HCEC 1CT (cell line): ENCODE data around the gene DACT2.
"Not testable (repeated sequence)": the region's sequence is repeated elsewhere in the genome, so short reads cannot be mapped to it uniquely, and the experiment has no call there.

ENCODE experiments used
- DNase-seq: peaks from one replicate; pipeline ENCODE4 v3.0.0-alpha.2; 2017

DACT2 gene

DNA sequence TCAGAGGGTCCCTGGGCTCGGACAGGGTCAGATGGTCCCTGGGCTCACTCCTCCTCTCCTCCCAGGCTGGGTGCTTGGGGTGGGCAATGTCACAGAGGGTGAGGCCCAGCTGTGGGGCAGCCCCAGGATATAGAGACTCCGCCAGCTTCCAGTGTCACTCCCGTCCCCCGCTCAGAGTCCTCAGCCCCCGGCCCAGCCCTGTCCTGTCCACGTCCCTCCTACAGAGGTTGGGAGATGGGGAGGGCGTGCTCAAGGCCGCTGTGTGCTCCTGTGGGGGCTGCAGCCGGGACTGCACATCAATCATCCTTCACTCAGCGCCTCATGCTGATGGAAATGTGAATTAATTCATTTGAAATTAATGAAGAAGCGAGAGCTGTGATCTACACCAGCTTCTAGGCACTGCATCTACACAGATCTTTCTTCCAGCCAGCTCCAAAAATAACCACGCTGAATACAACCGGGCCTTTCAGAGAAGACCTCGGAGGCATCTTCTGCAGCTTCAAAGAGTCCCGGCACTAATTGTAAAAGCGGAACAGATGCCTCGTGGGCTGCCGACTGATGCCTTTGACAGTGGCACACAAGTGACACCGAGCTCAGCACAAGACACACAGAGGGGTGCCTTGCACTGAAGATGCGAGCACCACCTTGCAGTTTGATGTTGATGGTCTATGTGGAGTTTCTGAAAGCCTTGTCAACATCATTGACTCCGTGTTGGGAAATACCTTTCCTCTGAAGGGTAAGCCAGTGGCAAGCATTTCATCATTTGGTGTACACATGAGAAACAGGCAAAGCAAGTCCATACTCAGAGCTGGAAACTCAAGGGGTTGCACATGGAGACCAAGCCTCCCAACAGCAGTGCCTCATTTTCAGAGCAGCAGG, 39.3 kb downstream of the DACT2 start:
- DNase-seq, result no peak

DNA sequence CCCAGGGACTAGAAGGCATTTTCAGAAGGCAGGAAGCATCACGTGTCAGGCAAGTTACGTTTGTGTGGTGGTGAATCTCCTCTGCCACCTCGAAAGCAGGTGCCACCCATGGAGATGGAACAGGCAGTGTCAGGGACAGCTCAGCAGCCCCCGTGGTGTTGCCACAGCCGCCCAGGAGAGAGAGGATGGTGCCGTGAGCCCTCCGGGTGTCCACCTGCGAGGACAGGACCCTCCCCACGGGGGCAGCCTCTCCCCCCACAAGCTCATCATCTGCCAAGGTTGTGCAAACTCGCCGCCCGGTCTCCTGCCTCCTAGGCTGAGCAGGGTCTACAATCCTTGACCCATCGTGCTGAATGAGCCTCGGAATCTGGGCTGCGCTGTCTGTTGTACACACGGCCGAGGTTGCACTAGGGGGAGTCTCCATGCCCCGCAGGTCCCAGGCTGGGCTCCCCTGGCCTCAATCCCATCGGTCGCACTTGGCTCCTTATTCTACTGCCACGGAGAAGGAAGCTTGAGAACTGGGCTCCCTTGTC, 40.1 kb downstream of the DACT2 start:
- DNase-seq, result no peak

DNA sequence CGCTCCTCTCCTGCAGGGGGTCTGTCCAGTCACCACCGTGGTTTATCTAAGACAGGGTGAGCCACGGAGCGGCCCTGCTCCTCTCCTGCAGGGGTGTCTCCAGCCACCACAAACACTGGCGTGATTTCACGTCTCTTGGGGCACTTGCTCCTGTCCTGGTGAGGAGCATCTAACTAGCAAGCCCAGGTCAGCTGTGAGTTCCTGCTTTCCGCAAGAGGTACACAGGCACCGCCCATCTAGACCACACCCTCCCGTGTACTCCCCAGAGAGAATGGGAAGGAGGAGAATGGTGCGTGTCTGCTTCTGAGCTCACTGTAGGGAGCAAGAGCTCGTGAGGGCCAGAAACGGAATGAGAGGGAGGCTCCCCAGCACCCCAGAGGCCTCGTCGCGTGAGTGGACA, 40.7 kb downstream of the DACT2 start:
- no peak for DNase-seq

DNA sequence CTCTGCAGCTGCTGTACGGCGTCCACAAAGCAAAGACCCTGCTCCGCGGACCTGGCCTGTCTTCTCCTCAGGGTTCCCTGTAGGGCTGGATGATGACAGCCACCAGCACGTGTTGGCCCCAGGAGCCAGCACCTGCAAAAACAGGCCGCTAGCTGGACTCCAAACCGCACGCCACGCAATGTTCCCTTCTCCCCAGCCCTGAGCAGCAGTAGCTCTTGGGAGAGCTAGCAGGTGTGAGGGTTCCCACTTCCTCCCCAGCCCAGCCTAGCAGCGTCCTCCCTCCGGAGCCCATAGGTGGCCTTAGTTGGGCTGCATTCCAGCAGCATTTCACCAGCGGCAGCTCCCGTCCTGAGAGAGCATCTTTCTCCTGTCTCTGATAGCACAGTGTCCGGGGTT, 42.3 kb downstream of the DACT2 start:
- no peak for DNase-seq

DNA sequence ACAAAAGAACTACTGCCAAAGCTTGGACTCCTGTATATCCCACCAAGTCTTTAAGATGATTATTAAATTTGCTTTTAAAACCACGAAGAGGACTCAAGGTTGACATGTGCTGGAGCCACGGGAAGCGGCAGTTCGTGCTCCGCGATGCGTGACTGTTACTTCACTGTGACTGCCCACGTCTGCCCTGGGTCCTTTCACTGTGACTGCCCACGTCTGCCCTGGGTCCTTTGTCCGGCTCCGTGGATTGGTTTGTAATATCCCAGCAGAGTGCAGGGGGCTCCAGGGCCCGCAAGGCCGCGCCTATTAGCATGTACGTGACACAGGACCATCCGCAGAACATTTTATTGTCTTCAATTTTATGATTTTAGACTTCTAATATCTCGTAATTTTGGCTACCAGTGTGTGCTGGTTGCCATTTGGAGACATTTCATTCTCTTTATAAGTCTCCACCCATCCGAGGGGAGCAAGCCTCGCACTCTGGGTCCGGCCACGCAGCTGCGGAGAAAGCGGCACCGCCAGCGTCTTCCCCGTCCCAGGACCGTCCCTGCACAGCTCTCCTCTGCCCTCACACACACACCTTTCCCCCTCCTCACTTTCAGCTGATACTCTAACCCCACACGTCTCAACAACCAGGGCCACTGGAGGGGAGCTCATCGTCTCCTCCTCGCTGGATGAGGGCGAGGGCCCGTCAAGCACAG, 42.9 kb downstream of the DACT2 start:
- DNase-seq, result no peak

DNA sequence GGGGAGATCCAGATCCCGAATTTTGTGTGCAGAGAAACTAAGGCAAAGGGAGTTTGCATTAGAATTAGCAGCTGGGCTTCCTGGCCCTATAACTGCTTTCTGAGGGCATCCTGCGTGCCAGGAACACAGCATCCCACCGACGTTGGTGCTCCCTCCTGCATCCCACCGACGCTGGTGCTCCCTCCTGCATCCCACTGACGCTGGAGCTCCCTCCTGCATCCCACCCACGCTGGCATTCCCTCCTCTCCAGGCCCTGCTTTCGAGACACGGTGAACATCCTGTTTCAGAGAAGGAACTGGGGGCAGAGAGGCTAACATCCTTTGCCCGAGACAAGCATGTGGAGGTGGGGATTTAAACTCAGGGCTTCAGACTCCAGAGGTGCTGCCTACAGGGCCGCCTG, 44.4 kb downstream of the DACT2 start:
- DNase-seq, result no peak

DNA sequence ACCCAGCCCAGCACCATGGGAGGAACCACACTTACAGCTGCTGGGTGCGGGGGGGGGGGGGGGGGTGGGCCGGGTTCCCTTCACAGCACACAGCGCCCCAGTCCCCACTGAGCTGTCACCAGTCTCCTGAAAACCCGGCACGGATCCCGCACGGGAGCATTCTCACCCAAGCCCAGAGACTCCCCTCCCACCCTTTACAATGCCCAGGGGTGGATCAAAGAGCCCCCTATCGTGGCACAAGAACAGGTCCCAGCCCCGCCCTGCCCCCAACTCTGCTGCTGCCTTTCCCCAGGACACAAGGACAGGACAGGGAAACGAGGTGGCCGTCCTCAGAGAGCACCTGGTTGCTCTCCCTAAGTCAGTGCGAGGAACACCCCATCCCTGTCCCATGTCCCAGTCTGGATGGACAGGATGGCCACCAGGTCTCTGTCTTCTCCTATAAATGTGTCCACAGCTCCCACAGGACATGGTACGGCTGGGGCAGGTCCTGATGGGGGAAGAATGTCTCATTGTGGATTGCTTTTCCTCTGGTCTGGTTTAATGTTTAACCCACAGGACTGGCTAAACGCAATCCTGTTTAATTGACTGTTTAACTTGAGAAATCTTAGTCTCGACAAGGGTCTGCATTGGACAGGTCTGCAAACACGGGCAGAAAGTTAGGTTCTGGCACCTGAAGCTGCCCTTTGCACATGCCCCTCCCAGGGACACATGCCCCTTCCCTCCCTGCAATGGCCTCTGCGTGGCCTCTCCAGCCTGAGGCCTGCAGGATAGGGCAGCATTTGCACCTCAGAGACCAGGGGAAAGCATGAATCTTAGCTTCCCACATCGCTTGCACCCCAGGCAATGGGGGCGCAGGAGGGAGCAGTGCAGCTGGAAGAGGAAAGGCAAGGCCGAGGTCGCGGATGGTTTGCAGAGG, 45.3 kb downstream of the DACT2 start:
- DNase-seq, result no peak

DNA sequence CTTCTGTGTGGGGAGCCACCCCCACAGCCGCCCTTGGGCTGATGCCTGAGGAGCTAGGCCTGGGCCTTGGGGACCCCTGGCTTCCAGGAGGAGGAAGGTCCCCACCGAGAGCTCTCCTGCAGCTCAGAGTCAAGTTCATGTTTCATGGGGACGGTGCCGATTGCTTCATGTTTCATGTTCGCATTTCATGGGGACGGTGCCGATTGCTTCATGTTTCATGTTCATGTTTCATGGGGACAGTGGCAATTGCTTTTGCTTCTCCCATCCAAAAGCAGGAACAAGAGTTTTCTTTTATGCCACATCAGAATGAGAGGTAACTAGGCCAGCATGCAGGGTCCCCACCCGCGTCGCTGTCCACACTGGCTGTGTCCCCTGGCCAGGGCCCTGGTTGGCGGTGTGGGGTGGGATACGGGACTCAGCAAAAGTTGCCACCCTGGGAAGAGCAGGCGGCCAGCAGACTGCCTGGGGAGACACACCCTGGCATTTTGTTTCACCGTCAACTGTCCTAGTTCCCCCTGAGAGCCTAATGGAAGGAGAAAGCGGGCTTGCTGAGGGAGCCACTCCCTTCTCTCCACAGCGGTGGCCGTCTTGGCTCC, 46.0 kb downstream of the DACT2 start:
- DNase-seq, result no peak

DNA sequence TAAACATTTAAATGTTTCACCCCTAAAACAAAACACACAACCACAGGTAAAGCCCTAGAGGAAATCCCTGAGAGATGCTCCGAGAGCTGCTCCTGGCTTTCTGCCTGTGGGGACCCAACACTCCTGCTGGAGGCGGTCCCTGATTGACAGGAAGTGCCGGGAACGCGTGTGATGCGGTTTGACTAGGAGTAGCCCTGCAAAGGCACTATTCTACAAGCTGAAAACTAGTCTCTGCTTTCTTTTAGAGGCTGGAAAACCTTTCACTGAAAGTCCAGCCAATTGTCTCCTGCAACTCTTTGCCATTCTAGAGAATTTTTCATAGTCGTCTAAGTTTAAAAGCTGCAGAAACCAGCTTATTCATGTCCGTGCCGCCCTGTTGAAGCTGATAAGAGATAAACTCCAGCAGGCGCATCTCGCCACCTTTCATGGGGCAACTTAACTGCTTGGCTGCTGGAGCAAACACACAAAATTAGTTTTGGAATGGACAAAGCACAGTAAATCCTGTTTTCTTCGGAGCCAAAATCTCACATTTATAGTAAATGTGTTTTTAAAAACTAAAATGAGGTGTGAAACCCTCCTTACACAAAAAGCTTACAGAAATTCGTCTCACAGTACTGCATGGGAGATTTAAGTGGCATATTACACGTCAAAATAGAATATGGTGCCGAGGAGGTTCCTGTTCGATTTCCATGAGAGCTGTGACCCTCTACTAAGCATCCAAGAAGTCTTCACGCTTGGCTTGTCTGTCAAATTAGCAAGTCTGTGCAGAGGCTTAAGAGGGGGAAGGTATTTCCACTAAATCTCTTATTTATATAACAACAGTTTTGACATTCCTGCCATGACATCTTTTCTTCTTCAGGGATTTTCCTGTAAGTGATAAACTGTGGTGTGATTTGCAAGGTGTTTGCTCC, 46.9 kb downstream of the DACT2 start:
- no peak for DNase-seq

DNA sequence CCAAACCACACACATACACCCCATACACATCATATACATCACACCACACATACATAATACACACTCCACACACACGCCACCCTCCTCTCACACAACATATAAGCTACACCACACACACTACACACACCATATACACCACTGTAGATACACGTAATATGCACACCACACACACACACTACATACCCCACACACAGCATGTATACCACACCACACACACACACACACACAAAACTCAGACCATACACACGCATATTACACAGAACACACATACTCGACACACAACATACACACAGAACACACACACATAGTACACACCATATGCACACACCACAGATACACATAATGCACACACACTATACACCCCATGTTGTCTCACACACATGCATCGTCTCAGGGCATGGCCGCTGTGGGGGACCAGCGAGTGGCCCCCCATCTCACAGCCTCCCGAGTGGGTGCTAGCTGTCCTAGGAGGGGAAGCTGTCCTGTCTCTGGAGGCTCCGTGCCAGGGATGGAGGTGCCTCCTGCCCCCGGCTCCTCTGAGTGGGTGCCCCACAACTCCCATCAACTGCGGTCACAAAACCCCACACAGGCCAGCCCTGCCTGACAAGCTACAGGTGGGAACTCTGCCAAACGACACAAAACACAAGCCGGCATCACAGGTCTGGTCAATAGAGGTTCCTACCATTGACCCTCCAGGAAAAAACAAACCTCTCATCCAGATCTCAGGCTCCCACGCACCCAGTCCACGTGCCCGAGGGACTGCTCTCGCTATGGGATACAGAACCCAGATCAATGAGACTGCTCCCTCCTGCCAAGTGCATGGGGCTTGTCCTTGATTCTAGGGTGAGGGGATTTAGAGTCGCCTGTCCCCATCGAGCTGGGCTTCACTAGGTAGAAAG, 49.1 kb downstream of the DACT2 start:
- DNase-seq, result no peak

DNA sequence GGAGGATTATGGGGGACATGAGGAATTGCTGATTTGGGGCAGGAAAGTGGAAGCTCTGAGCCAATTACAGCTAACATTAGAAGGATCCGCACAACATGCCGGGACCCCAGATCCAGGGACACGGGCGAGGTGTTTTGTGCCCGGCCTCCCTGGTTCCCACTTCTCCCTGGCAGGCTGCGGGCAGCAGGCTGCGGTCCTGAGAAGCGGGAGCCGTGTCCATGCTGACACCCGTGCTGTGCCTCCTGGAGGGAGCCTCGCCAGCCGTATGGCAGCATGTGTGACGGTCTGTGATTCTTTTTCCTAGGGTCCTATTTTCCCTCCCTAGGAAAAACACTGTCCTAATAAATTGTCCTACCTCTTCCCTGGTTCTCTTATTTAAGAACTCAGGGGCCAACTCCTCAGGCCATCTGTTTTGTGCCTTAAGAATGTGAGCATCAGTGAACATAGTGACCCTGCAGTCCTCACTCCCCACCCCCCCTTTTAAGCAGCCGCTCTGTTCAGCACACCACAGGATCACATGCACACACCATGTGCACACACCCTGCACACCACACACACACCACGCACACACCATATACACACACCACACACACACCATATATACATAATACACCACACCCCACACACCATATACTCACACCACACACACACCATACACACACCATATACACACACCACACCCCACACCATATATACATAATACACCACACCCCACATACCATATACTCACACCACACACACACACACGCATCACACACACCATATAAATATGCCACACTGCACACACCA, 49.9 kb downstream of the DACT2 start:
- DNase-seq, result no peak

DNA sequence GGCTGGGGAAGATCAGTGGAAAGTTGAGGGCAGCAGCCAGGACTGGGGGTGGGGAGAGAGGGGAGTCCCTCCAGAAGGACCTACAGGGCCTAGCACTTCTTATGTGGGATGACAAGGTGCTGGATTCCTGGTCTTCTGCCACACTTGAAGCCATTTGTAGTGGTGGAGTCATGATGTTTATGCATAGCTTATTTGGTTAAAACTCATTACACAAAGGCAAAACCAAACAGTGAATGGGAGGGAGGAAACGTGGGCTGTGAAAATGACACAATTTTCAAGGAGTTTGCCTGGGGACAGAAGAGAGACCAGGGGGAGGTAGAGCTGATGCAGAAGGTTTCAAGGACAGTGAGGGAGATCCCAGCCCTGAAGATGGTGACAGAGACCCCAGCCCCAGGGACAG, 50.8 kb downstream of the DACT2 start:
- no peak for DNase-seq

DNA sequence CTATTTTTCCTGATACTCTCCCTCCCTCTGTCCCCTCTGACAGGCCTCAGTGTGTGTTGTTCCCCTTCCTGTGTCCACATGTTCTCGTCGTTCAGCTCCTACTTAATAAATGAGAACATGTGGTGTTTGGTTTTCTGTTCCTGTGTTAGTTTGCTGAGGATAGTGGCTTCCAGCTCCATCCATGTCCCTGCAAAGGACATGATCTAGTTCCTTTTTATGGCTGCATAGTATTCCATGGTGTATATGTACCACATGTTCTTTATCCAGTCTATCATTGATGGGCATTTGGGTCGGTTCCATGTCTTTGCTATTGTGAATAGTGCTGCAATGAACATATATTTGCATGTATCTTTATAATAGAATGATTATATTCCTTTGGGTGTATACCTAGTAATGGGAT, 51.8 kb downstream of the DACT2 start:
- not testable (repeated sequence) for DNase-seq

DNA sequence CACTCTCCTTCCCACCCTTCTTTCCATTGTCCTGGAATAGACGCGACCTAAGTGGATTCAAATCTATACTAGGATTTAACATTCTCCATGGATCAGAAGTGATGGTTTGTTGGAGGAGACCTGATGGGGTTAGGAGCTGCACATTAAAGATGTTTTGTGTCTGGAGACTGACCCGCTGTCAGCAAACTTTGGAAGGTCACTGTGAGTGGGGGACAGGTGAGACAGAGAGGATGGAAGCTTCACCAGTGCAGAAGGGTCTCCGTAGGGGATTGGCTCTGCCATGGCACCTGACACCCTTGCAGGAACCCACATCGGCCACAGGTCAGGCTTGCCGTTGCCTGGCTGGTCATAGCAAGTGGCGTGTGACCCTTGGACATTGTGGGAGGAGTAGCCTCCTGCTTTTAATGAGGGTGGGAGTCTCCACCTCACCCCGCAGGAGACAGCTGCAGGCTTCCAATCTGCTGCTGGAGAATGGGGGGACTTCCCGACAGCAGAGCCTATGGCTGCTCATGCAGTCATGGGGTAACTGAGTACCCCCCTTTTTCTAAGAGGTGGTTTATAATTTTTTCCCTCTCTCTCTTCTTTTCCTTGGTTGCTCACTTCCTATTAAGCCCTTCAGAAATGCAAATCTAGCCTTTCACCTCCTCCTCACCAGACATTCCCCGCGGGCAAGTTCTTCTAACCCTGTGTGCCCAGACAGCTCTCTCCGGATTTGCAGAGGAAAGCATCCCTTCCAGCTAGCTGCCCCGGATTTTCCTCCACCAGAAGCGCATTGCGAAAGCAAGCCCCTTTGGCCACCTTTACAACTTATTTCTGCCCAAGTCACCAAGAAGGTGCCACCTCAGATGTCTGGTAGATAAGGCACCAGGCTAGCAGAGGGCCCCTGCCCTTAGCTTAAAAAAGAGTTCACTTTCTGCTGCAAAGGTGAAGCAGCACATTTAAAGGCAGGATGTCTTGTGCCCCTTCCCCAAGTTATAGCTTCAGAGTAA, 53.5 kb downstream of the DACT2 start:
- no peak for DNase-seq

DNA sequence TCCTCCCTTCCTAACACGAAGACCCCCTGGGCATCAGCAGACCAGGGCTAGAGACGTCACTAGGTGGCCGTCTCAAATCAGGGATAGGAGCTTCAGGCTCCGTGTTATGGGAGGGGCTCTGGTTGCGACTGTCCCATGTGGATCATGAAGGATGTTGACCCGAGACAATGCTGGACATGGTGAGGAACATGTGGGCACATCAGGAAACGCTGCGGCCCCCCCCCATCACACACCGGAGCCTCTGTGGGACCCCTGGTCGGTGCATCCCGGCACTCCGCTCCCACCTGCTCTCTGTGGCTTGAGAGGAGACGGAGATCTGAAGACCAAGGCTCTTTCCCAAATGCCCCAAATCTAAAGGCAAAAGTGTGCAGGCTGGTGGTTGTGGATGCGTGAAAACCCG, 54.2 kb downstream of the DACT2 start:
- DNase-seq, result no peak

DNA sequence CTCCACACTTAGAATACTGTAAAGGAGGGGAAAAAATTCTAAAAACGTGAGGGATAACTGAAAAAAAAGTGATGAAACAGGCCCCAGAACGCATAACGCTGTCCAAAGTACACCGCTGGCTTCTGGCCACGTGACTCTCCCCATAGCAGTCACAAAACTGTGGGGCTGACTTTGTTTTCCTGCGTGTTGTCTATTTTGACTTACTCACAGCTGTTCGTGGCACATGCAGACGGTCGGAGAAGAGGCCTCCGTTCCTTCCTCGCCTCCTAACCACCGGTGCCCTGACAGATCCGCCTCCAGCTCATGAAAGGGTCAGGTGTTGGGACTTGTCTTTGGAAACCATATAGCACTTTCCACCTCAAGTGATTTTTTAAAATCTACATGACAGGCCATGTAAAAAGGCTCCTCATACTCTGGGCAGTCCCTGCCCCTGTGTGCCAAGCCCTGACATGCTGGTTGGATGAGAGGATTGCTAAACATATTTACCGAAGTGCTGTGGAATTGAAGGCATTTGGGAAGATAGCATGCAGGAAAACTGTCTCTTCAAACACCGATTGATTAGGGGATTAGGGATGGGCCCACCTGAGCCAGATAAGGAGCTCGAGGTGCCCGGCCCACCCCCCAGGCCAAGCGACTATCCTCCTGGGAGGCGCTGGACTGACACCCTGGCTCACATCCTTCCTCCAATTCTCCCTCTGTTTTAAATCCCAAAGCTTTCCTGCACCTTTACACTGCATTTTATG, 54.8 kb downstream of the DACT2 start:
- DNase-seq, result no peak

DNA sequence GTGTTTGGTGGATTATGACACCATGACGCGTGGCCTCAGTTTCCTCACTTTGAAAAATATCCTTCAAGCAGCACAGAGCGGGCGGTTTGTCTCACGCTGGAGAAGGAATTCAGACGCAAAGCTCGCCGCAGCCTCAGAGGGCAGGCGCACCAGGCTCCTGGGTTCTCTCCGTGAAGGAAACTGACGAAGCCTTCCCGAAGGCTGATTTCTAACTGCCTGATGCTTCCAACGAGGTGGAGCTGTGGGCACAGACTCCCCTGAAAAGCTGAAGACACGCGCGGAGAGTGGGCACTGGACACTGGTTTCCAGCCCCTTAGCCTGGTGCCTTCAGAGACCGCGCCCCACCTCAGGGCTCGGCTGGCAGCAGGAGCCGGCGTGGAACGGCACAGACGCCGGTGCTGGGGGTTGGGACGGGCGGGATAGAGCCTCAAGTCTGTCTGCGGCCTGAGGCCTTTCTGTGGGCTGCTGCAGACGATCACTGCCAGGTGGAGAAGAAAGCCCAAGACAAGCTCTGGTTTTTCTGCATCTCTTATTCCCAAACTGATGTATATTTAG, 56.1 kb downstream of the DACT2 start:
- no peak for DNase-seq
